HEK293 (cell line): ENCODE measurements around the gene GMEB2.

Experiments used
- KLF8 ChIP-seq: fragments of 450-650 bp; formaldehyde crosslinking; IDR thresholded peaks from 2 replicates; pipeline ENCODE4 v1.5.1; 2016; ENCODE audit warnings: missing biosample characterization, missing genetic modification characterization
- MZF1 ChIP-seq: fragments of 450-650 bp; formaldehyde crosslinking; IDR thresholded peaks from 2 replicates; pipeline ENCODE4 v1.5.1; 2017; ENCODE audit warnings: missing biosample characterization, missing genetic modification characterization, borderline replicate concordance
- YY1 ChIP-seq: fragments of 450-650 bp; formaldehyde crosslinking; IDR thresholded peaks from 2 replicates; pipeline ENCODE4 v1.5.1; 2018; ENCODE audit warnings: missing biosample characterization, missing genetic modification characterization
- TF ChIP-seq, protein P1 (sequence below): fragments of 450-650 bp; formaldehyde crosslinking; IDR thresholded peaks from 2 replicates; pipeline ENCODE4 v1.5.1; 2016; ENCODE audit warnings: missing biosample characterization, missing genetic modification characterization
- TF ChIP-seq, protein P2 (sequence below): fragments of 450-650 bp; formaldehyde crosslinking; IDR thresholded peaks from 2 replicates; pipeline ENCODE4 v1.5.1; 2016; ENCODE audit warnings: missing biosample characterization, missing genetic modification characterization
- TF ChIP-seq, protein P3 (sequence below): fragments of 450-650 bp; formaldehyde crosslinking; IDR thresholded peaks from 2 replicates; pipeline ENCODE4 v1.5.1; 2016; ENCODE audit warnings: missing biosample characterization, missing genetic modification characterization
- TF ChIP-seq, protein P4 (sequence below): fragments of 450-650 bp; formaldehyde crosslinking; IDR thresholded peaks from 2 replicates; pipeline ENCODE4 v1.5.1; 2016; ENCODE audit warnings: missing biosample characterization, missing genetic modification characterization
- TF ChIP-seq, protein P5 (sequence below): fragments of 450-650 bp; formaldehyde crosslinking; IDR thresholded peaks from 2 replicates; pipeline ENCODE4; 2016; ENCODE audit warnings: missing biosample characterization, missing genetic modification characterization
- TF ChIP-seq, protein P6 (sequence below): sonication (generic); formaldehyde crosslinking; IDR thresholded peaks from 2 replicates; pipeline ENCODE4 v1.8.1; 2022; ENCODE audit warnings: mild to moderate bottlenecking, moderate library complexity, missing genetic modification reagents

DNA sequence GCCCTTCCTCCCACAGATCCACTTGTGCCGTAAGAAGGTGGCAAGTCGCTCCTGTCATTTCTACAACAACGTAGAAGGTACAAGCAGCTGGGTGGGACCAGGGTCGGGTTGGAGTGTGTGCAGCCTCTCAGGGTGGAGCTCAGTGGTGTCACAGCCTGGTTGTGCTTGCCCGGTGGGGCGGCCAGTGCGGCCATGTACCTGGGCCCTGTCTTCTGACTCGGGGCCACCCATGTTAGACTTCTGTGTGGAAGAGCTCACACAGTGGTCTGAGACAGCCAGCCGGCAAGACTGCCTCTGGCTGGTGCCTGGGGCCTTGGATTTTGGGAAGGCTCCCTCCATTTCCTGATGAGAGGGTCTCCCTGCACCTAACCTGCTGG, 35.9 kb upstream of the GMEB2 start:
- TF ChIP-seq, protein P1, sequence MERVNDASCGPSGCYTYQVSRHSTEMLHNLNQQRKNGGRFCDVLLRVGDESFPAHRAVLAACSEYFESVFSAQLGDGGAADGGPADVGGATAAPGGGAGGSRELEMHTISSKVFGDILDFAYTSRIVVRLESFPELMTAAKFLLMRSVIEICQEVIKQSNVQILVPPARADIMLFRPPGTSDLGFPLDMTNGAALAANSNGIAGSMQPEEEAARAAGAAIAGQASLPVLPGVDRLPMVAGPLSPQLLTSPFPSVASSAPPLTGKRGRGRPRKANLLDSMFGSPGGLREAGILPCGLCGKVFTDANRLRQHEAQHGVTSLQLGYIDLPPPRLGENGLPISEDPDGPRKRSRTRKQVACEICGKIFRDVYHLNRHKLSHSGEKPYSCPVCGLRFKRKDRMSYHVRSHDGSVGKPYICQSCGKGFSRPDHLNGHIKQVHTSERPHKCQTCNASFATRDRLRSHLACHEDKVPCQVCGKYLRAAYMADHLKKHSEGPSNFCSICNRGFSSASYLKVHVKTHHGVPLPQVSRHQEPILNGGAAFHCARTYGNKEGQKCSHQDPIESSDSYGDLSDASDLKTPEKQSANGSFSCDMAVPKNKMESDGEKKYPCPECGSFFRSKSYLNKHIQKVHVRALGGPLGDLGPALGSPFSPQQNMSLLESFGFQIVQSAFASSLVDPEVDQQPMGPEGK (tag by site-specific recombination): no peak
- TF ChIP-seq YY1 (tag by site-specific recombination): no peak
- TF ChIP-seq, protein P2, sequence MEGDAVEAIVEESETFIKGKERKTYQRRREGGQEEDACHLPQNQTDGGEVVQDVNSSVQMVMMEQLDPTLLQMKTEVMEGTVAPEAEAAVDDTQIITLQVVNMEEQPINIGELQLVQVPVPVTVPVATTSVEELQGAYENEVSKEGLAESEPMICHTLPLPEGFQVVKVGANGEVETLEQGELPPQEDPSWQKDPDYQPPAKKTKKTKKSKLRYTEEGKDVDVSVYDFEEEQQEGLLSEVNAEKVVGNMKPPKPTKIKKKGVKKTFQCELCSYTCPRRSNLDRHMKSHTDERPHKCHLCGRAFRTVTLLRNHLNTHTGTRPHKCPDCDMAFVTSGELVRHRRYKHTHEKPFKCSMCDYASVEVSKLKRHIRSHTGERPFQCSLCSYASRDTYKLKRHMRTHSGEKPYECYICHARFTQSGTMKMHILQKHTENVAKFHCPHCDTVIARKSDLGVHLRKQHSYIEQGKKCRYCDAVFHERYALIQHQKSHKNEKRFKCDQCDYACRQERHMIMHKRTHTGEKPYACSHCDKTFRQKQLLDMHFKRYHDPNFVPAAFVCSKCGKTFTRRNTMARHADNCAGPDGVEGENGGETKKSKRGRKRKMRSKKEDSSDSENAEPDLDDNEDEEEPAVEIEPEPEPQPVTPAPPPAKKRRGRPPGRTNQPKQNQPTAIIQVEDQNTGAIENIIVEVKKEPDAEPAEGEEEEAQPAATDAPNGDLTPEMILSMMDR (tag by site-specific recombination): no peak
- no peak for TF ChIP-seq MZF1 (tag by site-specific recombination)
- TF ChIP-seq, protein P3, sequence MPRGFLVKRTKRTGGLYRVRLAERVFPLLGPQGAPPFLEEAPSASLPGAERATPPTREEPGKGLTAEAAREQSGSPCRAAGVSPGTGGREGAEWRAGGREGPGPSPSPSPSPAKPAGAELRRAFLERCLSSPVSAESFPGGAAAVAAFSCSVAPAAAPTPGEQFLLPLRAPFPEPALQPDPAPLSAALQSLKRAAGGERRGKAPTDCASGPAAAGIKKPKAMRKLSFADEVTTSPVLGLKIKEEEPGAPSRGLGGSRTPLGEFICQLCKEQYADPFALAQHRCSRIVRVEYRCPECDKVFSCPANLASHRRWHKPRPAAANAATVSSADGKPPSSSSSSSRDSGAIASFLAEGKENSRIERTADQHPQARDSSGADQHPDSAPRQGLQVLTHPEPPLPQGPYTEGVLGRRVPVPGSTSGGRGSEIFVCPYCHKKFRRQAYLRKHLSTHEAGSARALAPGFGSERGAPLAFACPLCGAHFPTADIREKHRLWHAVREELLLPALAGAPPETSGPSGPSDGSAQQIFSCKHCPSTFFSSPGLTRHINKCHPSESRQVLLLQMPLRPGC (tag by site-specific recombination): no peak
- TF ChIP-seq, protein P4, sequence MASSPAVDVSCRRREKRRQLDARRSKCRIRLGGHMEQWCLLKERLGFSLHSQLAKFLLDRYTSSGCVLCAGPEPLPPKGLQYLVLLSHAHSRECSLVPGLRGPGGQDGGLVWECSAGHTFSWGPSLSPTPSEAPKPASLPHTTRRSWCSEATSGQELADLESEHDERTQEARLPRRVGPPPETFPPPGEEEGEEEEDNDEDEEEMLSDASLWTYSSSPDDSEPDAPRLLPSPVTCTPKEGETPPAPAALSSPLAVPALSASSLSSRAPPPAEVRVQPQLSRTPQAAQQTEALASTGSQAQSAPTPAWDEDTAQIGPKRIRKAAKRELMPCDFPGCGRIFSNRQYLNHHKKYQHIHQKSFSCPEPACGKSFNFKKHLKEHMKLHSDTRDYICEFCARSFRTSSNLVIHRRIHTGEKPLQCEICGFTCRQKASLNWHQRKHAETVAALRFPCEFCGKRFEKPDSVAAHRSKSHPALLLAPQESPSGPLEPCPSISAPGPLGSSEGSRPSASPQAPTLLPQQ (tag by site-specific recombination): no peak
- TF ChIP-seq, protein P5, sequence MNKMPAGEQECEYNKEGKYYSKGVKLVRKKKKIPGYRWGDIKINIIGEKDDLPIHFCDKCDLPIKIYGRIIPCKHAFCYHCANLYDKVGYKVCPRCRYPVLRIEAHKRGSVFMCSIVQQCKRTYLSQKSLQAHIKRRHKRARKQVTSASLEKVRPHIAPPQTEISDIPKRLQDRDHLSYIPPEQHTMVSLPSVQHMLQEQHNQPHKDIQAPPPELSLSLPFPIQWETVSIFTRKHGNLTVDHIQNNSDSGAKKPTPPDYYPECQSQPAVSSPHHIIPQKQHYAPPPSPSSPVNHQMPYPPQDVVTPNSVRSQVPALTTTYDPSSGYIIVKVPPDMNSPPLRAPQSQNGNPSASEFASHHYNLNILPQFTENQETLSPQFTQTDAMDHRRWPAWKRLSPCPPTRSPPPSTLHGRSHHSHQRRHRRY (tag by site-specific recombination): no peak
- no peak for TF ChIP-seq KLF8 (tag by site-specific recombination)
- TF ChIP-seq, protein P6, sequence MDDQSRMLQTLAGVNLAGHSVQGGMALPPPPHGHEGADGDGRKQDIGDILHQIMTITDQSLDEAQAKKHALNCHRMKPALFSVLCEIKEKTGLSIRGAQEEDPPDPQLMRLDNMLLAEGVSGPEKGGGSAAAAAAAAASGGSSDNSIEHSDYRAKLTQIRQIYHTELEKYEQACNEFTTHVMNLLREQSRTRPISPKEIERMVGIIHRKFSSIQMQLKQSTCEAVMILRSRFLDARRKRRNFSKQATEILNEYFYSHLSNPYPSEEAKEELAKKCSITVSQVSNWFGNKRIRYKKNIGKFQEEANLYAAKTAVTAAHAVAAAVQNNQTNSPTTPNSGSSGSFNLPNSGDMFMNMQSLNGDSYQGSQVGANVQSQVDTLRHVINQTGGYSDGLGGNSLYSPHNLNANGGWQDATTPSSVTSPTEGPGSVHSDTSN (CRISPR knock-in tag): no peak
